H9 (cell line): Measurements from ENCODE around the gene RPL5. TPM values are rescaled to one million over a fixed set of nuclear protein-coding genes. Genes with fewer than 3 reads are reported as not detected.

Experiments
- DNase-seq: peaks from one replicate; pipeline ENCODE4 v3.0.0-alpha.2; 2017
- H2AFZ ChIP-seq: one replicate; pipeline ENCODE4 v1.6.1; 2013; ENCODE audit warnings: mild to moderate bottlenecking, low read length, control low read depth, moderate library complexity
- H2AK5ac ChIP-seq: 2 replicates; pipeline ENCODE4 v1.6.1; 2013; ENCODE audit warnings: low read length, control low read depth, mixed read lengths; ENCODE audit not compliant: insufficient read length
- H2BK120ac ChIP-seq: one replicate; pipeline ENCODE4 v1.6.1; 2013; ENCODE audit warnings: low read depth, mild to moderate bottlenecking, low read length, control low read depth, inconsistent platforms; ENCODE audit not compliant: poor library complexity, severe bottlenecking
- H2BK12ac ChIP-seq: 2 replicates; pipeline ENCODE4 v1.6.1; 2013; ENCODE audit warnings: low read length, control low read depth, mixed read lengths, low read depth; ENCODE audit not compliant: insufficient read length
- H2BK15ac ChIP-seq: 2 replicates; pipeline ENCODE4 v1.6.1; 2013; ENCODE audit warnings: low read depth, low read length, control low read depth
- H2BK20ac ChIP-seq: one replicate; pipeline ENCODE4 v1.6.1; 2013; ENCODE audit warnings: low read depth, mild to moderate bottlenecking, low read length, control low read depth, inconsistent platforms; ENCODE audit not compliant: poor library complexity, severe bottlenecking
- H2BK5ac ChIP-seq: 2 replicates; pipeline ENCODE4 v1.6.1; 2013; ENCODE audit warnings: low read length, control low read depth, mixed read lengths; ENCODE audit not compliant: insufficient read length
- H3K14ac ChIP-seq: 2 replicates; pipeline ENCODE4 v1.6.1; 2013; ENCODE audit warnings: low read length, control low read depth; ENCODE audit not compliant: insufficient read depth
- H3K18ac ChIP-seq: 2 replicates; pipeline ENCODE4 v1.6.1; 2013; ENCODE audit warnings: low read depth, mild to moderate bottlenecking, mixed read lengths, low read length, control low read depth; ENCODE audit not compliant: insufficient read length
- H3K23ac ChIP-seq: 2 replicates; pipeline ENCODE4 v1.6.1; 2013; ENCODE audit warnings: low read length, control low read depth, mixed read lengths, low read depth; ENCODE audit not compliant: insufficient read length
- H3K23me2 ChIP-seq: 2 replicates; pipeline ENCODE4 v1.6.1; 2013; ENCODE audit warnings: low read depth, mild to moderate bottlenecking, mixed read lengths, low read length, control low read depth; ENCODE audit not compliant: insufficient read length, poor library complexity, severe bottlenecking
- H3K27ac ChIP-seq: 2 replicates; pipeline ENCODE4 v1.5.1; 2013; ENCODE audit warnings: low read length, control low read depth, mixed read lengths, low read depth; ENCODE audit not compliant: insufficient read length
- H3K27me3 ChIP-seq: 2 replicates; pipeline ENCODE4 v1.6.1; 2013; ENCODE audit warnings: low read length, control low read depth, inconsistent platforms; ENCODE audit not compliant: insufficient read depth
- H3K4ac ChIP-seq: 2 replicates; pipeline ENCODE4 v1.6.1; 2013; ENCODE audit warnings: low read depth, mild to moderate bottlenecking, control low read depth, inconsistent platforms, low read length, moderate library complexity
- H3K4me1 ChIP-seq: 2 replicates; pipeline ENCODE4 v1.6.1; 2013; ENCODE audit warnings: low read length, control low read depth, inconsistent platforms; ENCODE audit not compliant: insufficient read depth
- H3K4me2 ChIP-seq: 2 replicates; pipeline ENCODE4 v1.6.1; 2013; ENCODE audit warnings: low read length, control low read depth, mixed read lengths; ENCODE audit not compliant: insufficient read length, insufficient read depth
- H3K56ac ChIP-seq: 2 replicates; pipeline ENCODE4 v1.6.1; 2013; ENCODE audit warnings: low read depth, mild to moderate bottlenecking, mixed read lengths, low read length, control low read depth; ENCODE audit not compliant: insufficient read length
- H3K79me1 ChIP-seq: 2 replicates; pipeline ENCODE4 v1.6.1; 2013; ENCODE audit warnings: low read depth, mild to moderate bottlenecking, moderate library complexity, low read length, control low read depth, inconsistent platforms; ENCODE audit not compliant: insufficient read depth, poor library complexity, severe bottlenecking
- H3K79me2 ChIP-seq: 2 replicates; pipeline ENCODE4 v1.6.1; 2013; ENCODE audit warnings: low read length, control low read depth, inconsistent platforms; ENCODE audit not compliant: insufficient read depth
- H3K9ac ChIP-seq: 2 replicates; pipeline ENCODE4 v1.6.1; 2013; ENCODE audit warnings: low read length, control low read depth, mixed read lengths; ENCODE audit not compliant: insufficient read length; ENCODE audit errors: extremely low read depth
- H3K9me3 ChIP-seq: one replicate; pipeline ENCODE4 v1.6.1; 2013; ENCODE audit warnings: low read depth, low read length, inconsistent platforms; ENCODE audit not compliant: control insufficient read depth
- H3T11ph ChIP-seq: one replicate; pipeline ENCODE4 v1.6.1; 2013; ENCODE audit warnings: mild to moderate bottlenecking, low read length, control low read depth, inconsistent platforms
- H4K20me1 ChIP-seq: one replicate; pipeline ENCODE4 v1.6.1; 2013; ENCODE audit not compliant: control insufficient read depth, insufficient read length, insufficient read depth
- H4K5ac ChIP-seq: 2 replicates; pipeline ENCODE4 v1.6.1; 2013; ENCODE audit warnings: low read depth, mild to moderate bottlenecking, mixed read lengths, low read length, control low read depth; ENCODE audit not compliant: insufficient read length
- H4K8ac ChIP-seq: replicated peaks from 2 replicates; pipeline ENCODE4 v1.6.1; 2013; ENCODE audit warnings: low read length, control low read depth, mixed read lengths, low read depth; ENCODE audit not compliant: insufficient read length
- H4K91ac ChIP-seq: 2 replicates; pipeline ENCODE4 v1.6.1; 2013; ENCODE audit warnings: low read depth, mild to moderate bottlenecking, moderate library complexity, mixed read lengths, low read length, control low read depth; ENCODE audit not compliant: insufficient read length
- H3K27ac Mint-ChIP-seq, 3 experiments: 2 replicates in 2 of 3; 3 replicates in 1 of 3; pipeline ENCODE4 v1.8.0; 2020 to 2021; ENCODE audit warnings: mixed read lengths in 3 of 3, mild to moderate bottlenecking in 1 of 3, moderate library complexity in 1 of 3
- H3K27me3 Mint-ChIP-seq: 2 replicates; pipeline ENCODE4 v1.8.0; 2021; ENCODE audit warnings: low read depth, mild to moderate bottlenecking, moderate library complexity, mixed read lengths
- H3K36me3 Mint-ChIP-seq, 3 experiments: 2 replicates in 2 of 3; 3 replicates in 1 of 3; pipeline ENCODE4 v1.8.0; 2020 to 2021; ENCODE audit warnings: low read depth in 3 of 3, mixed read lengths in 3 of 3; ENCODE audit not compliant: insufficient read depth in 1 of 3
- H3K4me1 Mint-ChIP-seq, 2 experiments: 2 replicates each; pipeline ENCODE4 v1.8.0; 2020; ENCODE audit warnings: mixed read lengths in 2 of 2
- H3K4me3 Mint-ChIP-seq, 2 experiments: 2 replicates in 1 of 2; 3 replicates in 1 of 2; pipeline ENCODE4 v1.8.0; 2020 to 2021; ENCODE audit warnings: mild to moderate bottlenecking in 2 of 2, mixed read lengths in 2 of 2, moderate library complexity in 1 of 2
- H3K9me3 Mint-ChIP-seq, 2 experiments: 2 replicates in 1 of 2; 3 replicates in 1 of 2; pipeline ENCODE4 v1.8.0; 2020; ENCODE audit warnings: mild to moderate bottlenecking in 2 of 2, mixed read lengths in 2 of 2, moderate library complexity in 1 of 2
- CTCF ChIP-seq: fragments of 200-600 bp; sonication (generic); conservative IDR thresholded peaks from 3 replicates; pipeline ENCODE4 v1.8.0; 2021; ENCODE audit warnings: antibody characterized with exemption, mild to moderate bottlenecking
- WGBS: extraction: QIAGEN DNeasy Blood & Tissue Kit; methylation state at CpG from one replicate; pipeline ENCODE4 v1.1.7; 2013; ENCODE audit warnings: missing lambda C conversion rate, low lambda C conversion rate, mixed read lengths; ENCODE audit not compliant: insufficient read length; ENCODE audit errors: extremely low coverage; 5-methylcytosine and 5-hydroxymethylcytosine counted together
- total RNA-seq: library from RNA; stranded (reverse); gene quantifications from 2 replicates; pipeline ENCODE4 v1.2.1, GENCODE V29; 2021

Gene RPL5
- total RNA-seq, 1 experiment from 2014 or later: 1,608 TPM

- H4K8ac ChIP-seq: no peak overlapping the region
- no peaks in the 10 kb centered on the region for H4K20me1 ChIP-seq
- no peak overlapping the region for H3K4ac ChIP-seq
- H3K23me2 ChIP-seq: no peaks in the 10 kb centered on the region
- no CpG with 5 or more reads among the region's 7 CpGs for WGBS
- H3K79me2 ChIP-seq: no peaks in the 10 kb centered on the region
- no peak overlapping the region for H3T11ph ChIP-seq
- no peaks in the 10 kb centered on the region for H3K36me3 Mint-ChIP-seq
- H4K91ac ChIP-seq: no peak overlapping the region
- peak overlapping the region; percentile 5 for H3K4me2 ChIP-seq
- H3K4me1 ChIP-seq: no peaks in the 10 kb centered on the region
- no peak overlapping the region for H4K5ac ChIP-seq
- H3K9ac ChIP-seq: no peak overlapping the region
- H2BK5ac ChIP-seq: no peak overlapping the region
- H2BK20ac ChIP-seq: no peak overlapping the region
- no peaks in the 10 kb centered on the region; the same call in 1 of the 2 replicates for H3K27me3 ChIP-seq
- no peak overlapping the region for H2BK15ac ChIP-seq
- peak overlapping the region in 1 of 3 experiments; percentile 78; a peak in 3 of 7 replicates for H3K27ac Mint-ChIP-seq
- no peaks in the 10 kb centered on the region for H3K9me3 Mint-ChIP-seq
- peak overlapping the region in 1 of 2 experiments; percentile 47; a peak in 1 of 5 replicates for H3K4me3 Mint-ChIP-seq
- no peak overlapping the region for H3K56ac ChIP-seq
- H2BK120ac ChIP-seq: no peak overlapping the region
- no peaks in the 10 kb centered on the region for H3K9me3 ChIP-seq
- H3K27me3 Mint-ChIP-seq: peaks cover 17% of the 10 kb centered on the region
- no peak overlapping the region for H3K27ac ChIP-seq
- no peaks in the 10 kb centered on the region for H3K79me1 ChIP-seq
- H2AK5ac ChIP-seq: no peak overlapping the region
- no peak for TF ChIP-seq CTCF
- no peak overlapping the region for H3K14ac ChIP-seq
- H2BK12ac ChIP-seq: no peak overlapping the region
- H3K23ac ChIP-seq: no peak overlapping the region
- peaks cover 33 to 36% of the 10 kb centered on the region in 2 experiments for H3K4me1 Mint-ChIP-seq
- no peak overlapping the region for H3K18ac ChIP-seq
- DNase-seq: no peak
- no peak overlapping the region for H2AFZ ChIP-seq
These were observed 40.3 kb upstream of the RPL5 start for GRCh38 chr1:92791487-92792066.
